GM23248 (cell line): Measurements from ENCODE around the gene TMEM43.

Experiments used
- EZH2 ChIP-seq: fragments of 200-600 bp; sonication (generic); IDR thresholded peaks from 2 replicates; pipeline ENCODE4 v1.6.1; 2018; ENCODE audit warnings: antibody characterized with exemption, mild to moderate bottlenecking; ENCODE audit not compliant: insufficient read depth, poor library complexity, severe bottlenecking
- EZH2phosphoT487 ChIP-seq: fragments of 200-600 bp; sonication (generic); IDR thresholded peaks from 2 replicates; pipeline ENCODE4 v1.6.1; 2018; ENCODE audit warnings: antibody characterized with exemption, moderate library complexity, mild to moderate bottlenecking, low read depth; ENCODE audit not compliant: insufficient read depth

DNA sequence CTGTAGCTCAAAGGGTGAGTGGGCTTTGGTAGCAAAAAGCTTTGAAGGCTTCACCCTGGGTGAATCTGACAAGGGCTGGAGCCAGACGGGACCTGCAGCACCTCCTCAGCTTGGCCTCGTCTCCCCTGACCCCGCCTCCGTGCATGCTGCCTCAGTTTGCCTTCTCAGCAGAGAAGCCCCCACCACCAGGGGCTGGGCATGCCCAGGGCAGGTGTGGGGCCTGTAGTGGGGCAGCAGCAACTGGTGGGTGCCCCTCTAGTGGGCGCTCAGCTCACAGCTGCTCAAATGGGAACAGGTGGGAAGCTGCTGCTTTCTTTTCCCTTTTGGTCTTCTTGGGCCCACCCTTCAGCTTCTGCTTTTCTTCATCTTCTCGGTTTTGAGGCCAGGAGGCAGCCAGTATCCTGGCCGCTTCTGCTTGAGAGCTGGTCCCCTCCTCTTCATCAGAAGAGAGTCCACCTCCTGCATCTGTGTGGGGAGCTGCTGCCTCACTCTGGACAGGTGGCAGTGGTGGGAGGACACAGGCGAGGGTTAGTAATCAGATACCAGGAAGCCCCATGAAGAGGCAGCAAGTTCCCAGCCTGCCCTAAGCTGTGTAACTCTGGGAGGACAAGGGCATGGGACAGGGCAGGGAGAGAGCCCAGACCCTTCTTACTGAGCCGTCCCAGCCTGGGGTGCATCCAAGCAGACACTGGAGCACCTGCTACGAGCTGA, 21.0 kb downstream of the TMEM43 start:
- TF ChIP-seq EZH2 = no peak
- no peak for TF ChIP-seq EZH2phosphoT487
